ENCODE results near the gene OTOG. TPM values are rescaled to one million over a fixed set of nuclear protein-coding genes. Genes with fewer than 3 reads are reported as not detected.

Gene OTOG
- total RNA-seq, 1 donor from 2014 or later: not detected

DNA sequence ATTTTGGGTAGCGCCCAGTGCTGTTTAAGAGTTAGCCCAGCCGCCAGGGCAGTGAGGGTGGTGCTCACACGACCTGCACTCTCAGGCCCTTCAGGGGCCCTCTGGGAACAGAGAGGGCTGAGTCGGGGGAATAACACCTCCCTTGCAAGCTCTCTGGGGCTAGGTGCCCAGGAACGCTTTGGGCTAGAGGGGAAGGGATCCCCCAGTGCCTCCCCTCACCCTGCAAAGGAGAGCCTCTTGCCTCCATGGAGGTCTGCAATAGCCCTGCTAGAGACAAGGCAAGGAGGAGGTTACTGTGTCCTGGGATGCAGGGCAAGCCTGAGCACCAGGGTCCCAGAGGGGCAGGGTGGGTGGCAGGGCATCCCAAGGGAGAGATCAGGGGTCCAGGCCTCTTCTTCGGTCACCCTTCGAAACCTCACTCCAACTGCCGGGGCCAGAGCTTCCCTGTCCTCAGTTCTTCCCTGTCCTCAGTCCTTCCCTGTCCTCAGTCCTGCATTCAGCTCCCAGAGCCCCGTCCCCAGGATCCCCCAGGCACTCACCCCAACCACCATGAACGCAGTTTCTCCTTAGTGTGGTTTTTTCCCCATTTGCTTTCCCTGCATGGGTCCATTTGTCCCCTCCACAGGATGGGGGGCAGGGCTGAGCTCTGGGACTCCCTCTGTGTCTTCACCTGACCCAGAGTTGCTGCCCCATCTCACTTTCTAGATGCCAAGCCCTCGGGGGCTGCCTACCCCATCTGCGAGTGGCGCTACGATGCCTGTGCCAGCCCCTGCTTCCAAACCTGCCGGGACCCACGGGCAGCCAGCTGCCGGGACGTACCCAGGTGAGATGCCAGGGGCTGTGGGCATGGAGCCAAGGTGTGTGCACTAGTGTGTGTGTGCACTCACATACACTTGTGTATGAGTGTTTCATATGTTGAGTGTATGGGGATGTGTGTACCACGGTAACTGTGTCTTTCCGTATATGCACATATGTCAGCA is 60.8 kb downstream of the OTOG start:
- peak; percentile 44 for DNase-seq (ENCODE audit: low spot score)
- H3K9me3 Mint-ChIP-seq (ENCODE audit: low read depth): no peaks in the 10 kb centered on the region
- no peaks in the 10 kb centered on the region for H3K36me3 Mint-ChIP-seq (ENCODE audit: low read depth)
- H3K4me1 Mint-ChIP-seq (ENCODE audit: low read depth): no peaks in the 10 kb centered on the region
- no peak overlapping the region for H3K27ac Mint-ChIP-seq (ENCODE audit: unreplicated experiment)
- TF ChIP-seq, protein P1, sequence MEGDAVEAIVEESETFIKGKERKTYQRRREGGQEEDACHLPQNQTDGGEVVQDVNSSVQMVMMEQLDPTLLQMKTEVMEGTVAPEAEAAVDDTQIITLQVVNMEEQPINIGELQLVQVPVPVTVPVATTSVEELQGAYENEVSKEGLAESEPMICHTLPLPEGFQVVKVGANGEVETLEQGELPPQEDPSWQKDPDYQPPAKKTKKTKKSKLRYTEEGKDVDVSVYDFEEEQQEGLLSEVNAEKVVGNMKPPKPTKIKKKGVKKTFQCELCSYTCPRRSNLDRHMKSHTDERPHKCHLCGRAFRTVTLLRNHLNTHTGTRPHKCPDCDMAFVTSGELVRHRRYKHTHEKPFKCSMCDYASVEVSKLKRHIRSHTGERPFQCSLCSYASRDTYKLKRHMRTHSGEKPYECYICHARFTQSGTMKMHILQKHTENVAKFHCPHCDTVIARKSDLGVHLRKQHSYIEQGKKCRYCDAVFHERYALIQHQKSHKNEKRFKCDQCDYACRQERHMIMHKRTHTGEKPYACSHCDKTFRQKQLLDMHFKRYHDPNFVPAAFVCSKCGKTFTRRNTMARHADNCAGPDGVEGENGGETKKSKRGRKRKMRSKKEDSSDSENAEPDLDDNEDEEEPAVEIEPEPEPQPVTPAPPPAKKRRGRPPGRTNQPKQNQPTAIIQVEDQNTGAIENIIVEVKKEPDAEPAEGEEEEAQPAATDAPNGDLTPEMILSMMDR (IDR thresholded peaks at IDR 0.05): no peak
- H3K4me3 Mint-ChIP-seq (ENCODE audit: unreplicated experiment): no peak overlapping the region
- peaks cover 18% of the 10 kb centered on the region for H3K27me3 Mint-ChIP-seq (ENCODE audit: low read depth)

DNA sequence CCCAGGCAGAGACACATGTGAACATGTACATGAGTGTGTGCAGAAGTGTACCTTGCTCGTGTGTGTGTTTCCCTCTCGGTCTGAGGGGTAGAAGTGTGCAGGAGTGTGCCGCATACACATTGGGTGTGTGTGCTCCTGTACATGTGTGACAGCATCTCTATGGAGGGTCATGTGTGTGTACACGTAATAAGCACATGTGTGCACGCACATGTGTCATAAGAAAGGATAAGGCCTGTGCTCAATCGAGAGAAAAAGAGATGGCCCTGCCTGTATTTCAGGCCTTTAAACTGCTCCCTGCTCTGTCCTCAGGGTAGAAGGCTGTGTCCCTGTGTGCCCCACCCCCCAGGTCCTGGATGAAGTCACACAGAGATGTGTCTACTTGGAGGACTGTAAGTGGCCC is 61.8 kb downstream of the OTOG start:
- no peaks in the 10 kb centered on the region for H3K9me3 Mint-ChIP-seq (ENCODE audit: low read depth)

DNA sequence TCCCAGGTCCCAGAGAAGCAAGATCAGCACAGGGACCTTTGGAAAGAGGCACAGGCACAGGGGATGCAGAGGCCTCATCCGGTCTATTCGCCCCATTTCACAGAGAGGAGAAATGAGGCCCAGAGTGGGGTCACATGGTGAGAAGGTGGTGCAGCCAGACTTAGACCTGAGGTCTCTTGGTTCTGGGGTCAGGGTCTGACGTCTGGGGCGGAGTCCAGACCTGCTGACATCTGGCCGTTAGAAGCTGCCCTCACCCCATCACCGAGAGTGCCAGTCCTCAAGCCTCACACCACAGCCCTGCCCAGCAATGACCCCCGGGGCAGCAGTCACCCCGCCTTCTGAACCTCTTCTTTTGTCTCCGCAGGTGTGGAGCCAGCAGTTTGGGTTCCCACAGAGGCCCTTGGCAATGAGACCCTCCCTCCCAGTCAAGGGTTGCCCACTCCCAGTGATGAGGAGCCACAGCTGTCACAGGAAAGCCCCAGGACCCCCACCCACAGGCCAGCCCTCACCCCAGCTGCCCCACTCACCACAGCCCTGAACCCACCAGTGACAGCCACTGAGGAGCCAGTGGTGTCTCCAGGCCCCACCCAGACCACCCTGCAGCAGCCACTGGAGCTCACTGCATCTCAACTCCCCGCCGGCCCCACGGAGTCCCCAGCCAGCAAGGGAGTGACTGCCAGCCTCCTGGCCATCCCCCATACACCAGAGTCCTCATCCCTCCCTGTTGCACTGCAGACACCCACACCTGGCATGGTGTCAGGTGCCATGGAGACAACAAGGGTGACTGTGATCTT is 62.4 kb downstream of the OTOG start:
- TF ChIP-seq, protein P1 (IDR thresholded peaks at IDR 0.05): no peak
- no peaks in the 10 kb centered on the region for H3K36me3 Mint-ChIP-seq (ENCODE audit: low read depth)
- no peak overlapping the region for H3K27ac Mint-ChIP-seq (ENCODE audit: unreplicated experiment)
- no peak overlapping the region for H3K4me3 Mint-ChIP-seq (ENCODE audit: unreplicated experiment)
- peaks cover 22% of the 10 kb centered on the region for H3K27me3 Mint-ChIP-seq (ENCODE audit: low read depth)
- no peaks in the 10 kb centered on the region for H3K9me3 Mint-ChIP-seq (ENCODE audit: low read depth)
- H3K4me1 Mint-ChIP-seq (ENCODE audit: low read depth): no peaks in the 10 kb centered on the region
- DNase-seq (ENCODE audit: low spot score): no peak

More for the DNA sequence above, 61.8 kb downstream of the OTOG start:
- DNase-seq (ENCODE audit: low spot score): no peak
- Mint-ChIP-seq H3K27ac (ENCODE audit: unreplicated experiment) (no peak overlapping the region), H3K36me3 (ENCODE audit: low read depth) (no peaks in the 10 kb centered on the region), H3K27me3 (ENCODE audit: low read depth) (peaks cover 21% of the 10 kb centered on the region), H3K4me3 (ENCODE audit: unreplicated experiment) (no peak overlapping the region), H3K4me1 (ENCODE audit: low read depth) (no peaks in the 10 kb centered on the region)
- TF ChIP-seq, protein P1 (IDR thresholded peaks at IDR 0.05): no peak

DNA sequence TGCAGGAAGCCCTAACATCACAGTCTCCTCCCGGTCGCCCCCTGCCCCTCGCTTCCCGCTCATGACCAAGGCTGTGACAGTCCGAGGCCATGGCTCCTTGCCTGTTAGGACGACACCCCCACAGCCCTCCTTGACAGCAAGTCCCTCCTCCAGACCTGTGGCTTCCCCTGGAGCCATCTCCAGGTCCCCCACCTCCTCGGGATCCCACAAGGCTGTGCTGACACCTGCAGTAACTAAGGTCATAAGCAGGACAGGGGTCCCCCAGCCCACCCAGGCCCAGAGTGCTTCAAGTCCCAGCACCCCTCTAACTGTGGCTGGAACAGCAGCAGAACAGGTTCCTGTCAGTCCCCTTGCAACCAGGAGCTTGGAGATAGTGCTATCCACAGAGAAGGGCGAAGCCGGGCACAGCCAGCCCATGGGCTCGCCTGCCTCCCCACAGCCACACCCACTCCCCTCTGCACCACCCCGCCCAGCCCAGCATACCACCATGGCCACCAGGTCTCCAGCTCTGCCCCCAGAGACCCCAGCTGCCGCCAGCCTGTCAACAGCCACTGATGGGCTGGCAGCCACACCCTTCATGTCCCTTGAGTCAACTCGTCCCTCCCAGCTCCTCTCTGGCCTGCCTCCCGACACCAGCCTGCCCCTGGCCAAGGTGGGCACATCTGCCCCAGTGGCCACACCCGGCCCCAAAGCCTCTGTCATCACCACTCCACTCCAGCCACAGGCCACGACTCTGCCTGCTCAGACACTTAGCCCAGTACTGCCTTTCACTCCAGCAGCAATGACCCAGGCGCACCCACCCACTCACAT is 63.2 kb downstream of the OTOG start:
- Mint-ChIP-seq H3K4me1 (ENCODE audit: low read depth) (no peaks in the 10 kb centered on the region), H3K9me3 (ENCODE audit: low read depth) (no peaks in the 10 kb centered on the region), H3K27ac (ENCODE audit: unreplicated experiment) (no peak overlapping the region), H3K4me3 (ENCODE audit: unreplicated experiment) (no peak overlapping the region), H3K36me3 (ENCODE audit: low read depth) (no peaks in the 10 kb centered on the region), H3K27me3 (ENCODE audit: low read depth) (peaks cover 29% of the 10 kb centered on the region)
- no peak for DNase-seq (ENCODE audit: low spot score)
- TF ChIP-seq, protein P1 (IDR thresholded peaks at IDR 0.05): no peak

Measured in chondrocyte (in vitro differentiated cells).